ENCODE measurements around the gene ACKR2. TPM values are rescaled to one million over a fixed set of nuclear protein-coding genes. Genes with fewer than 3 reads are reported as not detected.
A peak's percentile ranks its signal among the peaks of the same experiment; 100 is the strongest.

Gene ACKR2
- total RNA-seq, 1 donor from 2014 or later = 17.6 TPM

DNA sequence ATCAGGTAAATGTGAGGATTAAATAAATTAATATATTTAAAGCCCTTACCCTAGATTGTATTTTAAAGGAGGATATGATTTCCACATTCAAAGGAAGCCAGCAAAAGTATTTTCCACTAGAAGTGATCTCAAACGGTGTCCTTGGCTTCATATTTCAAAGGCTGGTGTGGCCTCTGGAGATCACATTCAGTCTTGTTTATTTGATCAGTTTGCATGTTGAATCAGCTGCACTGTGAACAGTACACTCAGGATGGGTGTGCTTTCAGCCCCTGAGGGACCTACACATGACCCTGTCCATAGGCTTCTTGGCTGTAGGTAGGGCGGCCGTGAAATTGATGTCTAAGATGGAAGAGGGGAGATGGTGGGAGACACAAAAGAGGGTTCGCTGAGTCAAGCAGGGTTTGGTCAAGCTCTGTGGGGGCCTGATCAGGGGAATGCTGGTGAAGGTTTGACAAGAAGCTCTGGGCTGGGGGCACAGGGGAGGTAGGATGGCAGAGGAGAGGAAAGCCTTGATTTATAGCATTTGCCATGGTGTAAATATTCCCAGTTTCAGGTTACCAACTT lies 44.6 kb downstream of the ACKR2 start:
- DNase-seq (ENCODE audit: low spot score) = peak; percentile 55

GRCh38 chr3:42855219-42855546 lies 45.9 kb downstream of the ACKR2 start:
- DNase-seq (ENCODE audit: low spot score) = no peak
- peak; percentile 72 for ATAC-seq

More for the DNA sequence above, 44.6 kb downstream of the ACKR2 start:
- peak; percentile 31 for ATAC-seq

- DNase-seq (ENCODE audit: low spot score) (peak; percentile 88), ATAC-seq (peak; percentile 81)
These were observed 46.5 kb downstream of the ACKR2 start for GRCh38 chr3:42855547-42856380.

- ATAC-seq = no peak
These were observed 47.3 kb downstream of the ACKR2 start for GRCh38 chr3:42856544-42856943.

GRCh38 chr3:42864321-42864950 lies 55.2 kb downstream of the ACKR2 start:
- no peak for DNase-seq (ENCODE audit: low spot score)
- ATAC-seq = no peak

More at GRCh38 chr3:42856544-42856943, 47.3 kb downstream of the ACKR2 start:
- peak; percentile 6 for DNase-seq (ENCODE audit: low spot score)

- no peak for DNase-seq (ENCODE audit: low spot score)
These were observed 56.0 kb downstream of the ACKR2 start for GRCh38 chr3:42865256-42865655.

GRCh38 chr3:42867138-42867537 lies 57.9 kb downstream of the ACKR2 start:
- ATAC-seq = peak; percentile 17
- no peak for DNase-seq (ENCODE audit: low spot score)

More at GRCh38 chr3:42865256-42865655, 56.0 kb downstream of the ACKR2 start:
- no peak for ATAC-seq

DNA sequence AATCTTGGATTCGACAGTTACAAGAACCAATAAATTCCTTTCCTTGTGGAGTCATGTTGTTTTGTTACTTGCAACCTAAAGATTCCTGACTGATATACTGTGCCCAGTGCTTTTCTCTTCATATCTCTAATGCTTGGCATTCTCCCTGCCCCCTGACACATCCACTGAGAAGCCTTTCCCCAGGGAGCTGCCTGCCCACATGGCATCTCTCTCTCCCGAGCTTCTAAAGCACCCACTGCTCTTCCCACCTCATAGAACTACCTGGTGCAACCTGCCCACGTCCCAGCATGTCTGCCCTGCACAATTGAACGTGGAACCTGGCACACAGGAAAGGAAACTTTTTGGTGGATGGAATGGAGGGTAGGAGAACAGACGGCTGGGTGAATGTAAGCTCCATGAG lies 59.6 kb downstream of the ACKR2 start:
- no peak for ATAC-seq
- no peak for DNase-seq (ENCODE audit: low spot score)

- DNase-seq (ENCODE audit: low spot score) (peak; percentile 71), ATAC-seq (peak; percentile 6)
These were observed 62.4 kb downstream of the ACKR2 start for GRCh38 chr3:42871592-42872196.

- ATAC-seq = peak; percentile 3
- DNase-seq (ENCODE audit: low spot score) = no peak
These were observed 63.5 kb downstream of the ACKR2 start for GRCh38 chr3:42872718-42873117.

DNA sequence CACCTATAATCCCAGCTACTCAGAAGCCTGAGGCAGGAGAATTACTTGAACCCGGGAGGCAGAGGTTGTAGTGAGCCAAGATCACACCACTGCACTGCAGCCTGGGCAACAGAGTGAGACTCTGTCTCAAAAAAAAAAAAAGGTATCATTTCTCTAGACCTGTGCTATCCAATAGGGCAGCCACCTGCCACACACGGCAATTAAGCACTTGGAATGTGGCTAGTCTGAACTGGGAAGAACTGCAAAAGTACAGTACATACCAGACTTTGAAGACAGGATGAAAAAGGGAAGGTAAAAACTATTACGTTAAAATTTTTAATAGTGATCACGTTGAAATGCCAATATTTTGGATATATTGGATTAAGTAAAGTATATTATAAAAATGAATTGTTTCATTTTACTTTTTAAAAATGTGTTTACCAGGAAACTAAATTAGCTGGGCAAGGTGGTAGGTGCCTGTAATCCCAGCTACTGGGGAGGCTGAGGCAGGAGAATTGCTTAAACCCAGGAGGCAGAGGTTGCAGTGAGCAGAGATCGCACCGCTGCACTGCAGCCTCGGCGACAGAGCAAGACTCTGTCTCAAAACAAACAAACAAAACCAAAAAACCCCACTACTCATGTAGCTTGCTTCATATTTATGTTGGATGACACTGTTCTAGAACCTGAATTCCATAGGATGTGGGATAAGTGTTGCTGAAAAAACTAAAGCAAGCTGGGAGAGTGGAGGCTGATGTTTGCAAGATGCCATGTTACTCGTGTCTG lies 64.2 kb downstream of the ACKR2 start:
- DNase-seq (ENCODE audit: low spot score) (no peak), ATAC-seq (no peak)

DNA sequence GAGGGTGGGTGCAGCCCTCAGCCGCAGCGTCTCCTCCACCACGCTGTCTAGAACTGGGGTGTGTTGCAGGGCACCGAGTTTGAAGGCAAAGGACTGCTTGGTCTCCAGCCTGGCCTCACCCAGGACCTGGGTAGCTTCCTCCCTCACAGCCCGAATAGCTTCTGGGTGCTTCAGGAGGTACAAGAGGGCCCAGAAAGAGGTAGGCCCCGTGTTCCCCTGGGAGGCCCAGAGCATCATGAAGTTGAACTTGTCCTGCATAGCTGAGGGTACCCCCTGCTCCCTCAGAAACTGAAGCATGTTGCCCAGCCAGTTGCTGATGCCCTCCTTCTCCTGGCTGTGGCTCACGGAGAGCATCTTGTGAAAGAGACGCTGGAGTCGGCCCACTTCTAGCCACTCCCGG lies 65.5 kb downstream of the ACKR2 start:
- DNase-seq (ENCODE audit: low spot score) (no peak), ATAC-seq (peak; percentile 1)

- ATAC-seq = peak; percentile 69
- DNase-seq (ENCODE audit: low spot score) = peak; percentile 95
These were observed 66.3 kb downstream of the ACKR2 start, which contains the start of gene CYP8B1 for GRCh38 chr3:42875325-42876151. TSS of gene CYP8B1 (minus strand) at chr3:42875879. CDS start at chr3:42875816, 63 bp downstream.

GRCh38 chr3:42876401-42876800 lies 67.2 kb downstream of the ACKR2 start:
- DNase-seq (ENCODE audit: low spot score) = no peak
- no peak for ATAC-seq

DNA sequence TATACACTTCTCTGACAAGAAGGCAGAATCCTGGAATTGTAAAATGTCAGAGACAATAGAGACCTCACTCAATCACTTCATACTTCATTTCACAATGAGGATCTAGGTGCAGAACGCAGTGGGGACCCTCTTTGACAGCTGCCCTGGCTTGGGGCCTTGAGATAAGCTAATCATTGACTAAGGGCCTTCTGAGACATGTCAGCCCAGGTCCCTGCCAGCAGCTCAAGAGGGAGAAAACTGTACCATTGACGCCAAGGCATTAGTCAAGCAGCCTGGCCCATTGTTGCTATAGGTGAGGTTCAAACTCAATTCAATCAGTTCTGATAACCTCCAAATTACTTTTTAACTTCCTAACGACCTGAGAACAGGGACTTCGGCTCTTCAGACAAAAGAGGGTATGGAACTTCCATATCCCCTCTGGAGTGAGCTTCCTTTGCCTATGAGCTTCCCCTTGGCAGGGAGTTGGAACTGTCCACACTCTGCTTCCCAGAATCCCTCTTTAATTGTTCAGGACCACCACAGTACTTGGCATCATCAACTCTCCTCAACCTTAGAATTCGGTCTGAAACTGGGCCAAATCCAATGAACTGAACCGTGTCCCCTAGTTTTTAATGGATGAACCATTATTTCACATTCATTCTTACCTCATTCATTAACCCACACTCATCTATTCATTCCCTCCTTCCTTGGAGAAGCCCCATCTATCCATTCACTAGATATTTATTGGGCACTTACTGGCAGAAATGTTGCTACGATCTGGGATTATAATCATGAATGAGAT lies 67.9 kb downstream of the ACKR2 start:
- DNase-seq (ENCODE audit: low spot score) (no peak), ATAC-seq (no peak)

DNA sequence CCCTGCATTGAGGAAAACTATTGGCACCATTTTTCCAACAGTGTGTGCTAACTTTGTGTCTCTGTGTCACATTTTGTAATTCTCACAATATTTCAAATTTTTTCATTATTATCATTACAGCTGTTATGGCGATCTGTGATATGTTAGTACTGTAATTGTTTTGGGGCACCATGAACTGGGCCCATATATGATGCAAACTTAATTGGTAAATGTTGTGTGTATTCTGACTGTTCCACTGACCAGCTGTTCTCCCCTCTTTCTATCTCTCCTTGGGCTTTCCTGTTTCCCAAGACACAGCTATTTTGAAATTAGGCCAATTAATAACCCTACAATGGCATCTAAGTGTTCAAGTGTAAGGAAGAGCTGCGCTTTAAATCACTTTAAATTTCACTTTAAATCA lies 68.6 kb downstream of the ACKR2 start:
- ATAC-seq = no peak
- DNase-seq (ENCODE audit: low spot score) = no peak

DNA sequence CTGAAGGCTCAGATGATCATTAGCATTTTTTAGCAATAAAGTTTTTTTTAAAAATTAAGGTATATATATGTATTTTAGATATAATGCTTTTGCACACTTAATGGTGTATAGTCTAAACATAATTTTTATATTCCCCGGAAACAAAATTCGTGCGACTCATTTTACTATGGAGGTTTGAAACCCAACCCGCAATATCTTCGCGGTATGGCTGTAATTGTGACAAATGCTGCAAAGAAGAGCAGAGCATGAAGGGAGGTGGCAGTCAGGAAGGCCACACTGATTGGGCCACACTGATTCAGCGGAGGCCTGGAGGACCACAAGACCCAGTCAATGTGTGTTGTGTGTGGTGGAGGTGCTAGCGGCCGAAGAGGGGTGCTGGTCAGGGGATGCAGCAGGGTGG lies 70.9 kb downstream of the ACKR2 start:
- peak; percentile 2 for ATAC-seq

GRCh38 chr3:42880601-42881451 lies 71.6 kb downstream of the ACKR2 start:
- DNase-seq (ENCODE audit: low spot score) (peak; percentile 85), ATAC-seq (peak; percentile 95)

More for the DNA sequence above, 70.9 kb downstream of the ACKR2 start:
- no peak for DNase-seq (ENCODE audit: low spot score)
